ENCODE results near the gene DGKQ.

DGKQ gene

GRCh38 chr4:996030-996996 is 22.9 kb upstream of the DGKQ start:
- H3K4me1 ChIP-seq (ENCODE audit: control insufficient read depth, insufficient read depth, low read length): no peaks in the 10 kb centered on the region

GRCh38 chr4:995311-996026 is 22.1 kb upstream of the DGKQ start:
- Histone ChIP-seq H3K27ac (ENCODE audit: low read depth, low read length) (no peak overlapping the region), H3K4me1 (ENCODE audit: control insufficient read depth, insufficient read depth, low read length) (no peaks in the 10 kb centered on the region), H3K4me3 (ENCODE audit: low read length) (no peak overlapping the region), H3K27me3 (ENCODE audit: control insufficient read depth, insufficient read depth, low read length) (peaks cover 25% of the 10 kb centered on the region), H3K9ac (ENCODE audit: low read length) (no peak overlapping the region), H3K36me3 (ENCODE audit: control insufficient read depth, insufficient read depth, low read length) (peaks cover 2% of the 10 kb centered on the region)

More at GRCh38 chr4:996030-996996, 22.9 kb upstream of the DGKQ start:
- no peak overlapping the region for H3K9ac ChIP-seq (ENCODE audit: low read length)
- no peak overlapping the region for H3K27ac ChIP-seq (ENCODE audit: low read depth, low read length)
- no peak overlapping the region for H3K4me3 ChIP-seq (ENCODE audit: low read length)
- H3K36me3 ChIP-seq (ENCODE audit: control insufficient read depth, insufficient read depth, low read length): no peaks in the 10 kb centered on the region
- peaks cover 32% of the 10 kb centered on the region for H3K27me3 ChIP-seq (ENCODE audit: control insufficient read depth, insufficient read depth, low read length)

DNA sequence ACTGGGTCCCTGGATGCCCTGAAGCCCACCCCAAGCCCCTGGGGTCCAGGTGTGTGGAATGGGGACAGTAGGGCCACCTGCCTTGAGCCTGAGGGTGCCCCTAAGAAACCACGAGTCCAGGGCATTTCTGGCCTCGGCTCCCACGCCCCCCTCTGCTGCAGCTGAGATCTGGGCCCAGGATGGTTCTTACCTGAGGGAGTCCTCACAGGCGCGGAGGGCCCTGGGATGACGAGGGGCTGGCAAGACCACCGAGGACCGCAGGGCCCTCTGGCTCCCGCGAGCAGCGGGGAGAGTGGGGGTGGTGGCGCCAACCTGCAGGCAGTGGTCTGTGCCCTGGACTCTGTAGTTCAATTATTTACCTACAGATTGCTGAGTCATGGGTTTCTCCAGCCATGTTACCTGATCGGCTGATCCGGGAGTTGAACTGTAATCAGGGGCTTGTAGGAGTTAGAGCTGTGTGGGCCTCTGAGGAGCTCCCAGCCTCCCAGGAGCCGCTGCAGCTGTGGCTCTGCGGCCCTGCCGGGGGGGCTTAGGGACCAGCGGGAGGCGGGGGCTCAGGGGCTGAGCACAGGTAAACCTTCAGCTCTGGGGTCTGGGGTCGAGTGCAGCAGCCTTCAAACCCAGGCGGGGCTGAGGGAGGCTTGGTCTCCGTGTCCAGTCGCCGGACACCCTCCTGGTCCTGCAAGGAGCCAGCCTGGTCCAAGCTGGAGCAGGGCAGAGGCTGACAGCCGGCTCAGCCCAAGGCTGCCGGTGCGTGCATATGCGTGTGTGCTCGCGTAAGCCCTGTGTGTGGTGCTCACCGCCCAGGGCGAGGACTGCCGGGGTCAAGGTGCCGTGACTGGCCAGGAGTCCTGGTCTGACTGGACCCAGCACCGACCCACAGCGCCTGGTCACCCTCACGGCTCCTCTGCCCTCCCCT is 20.0 kb upstream of the DGKQ start, which contains the start of gene SLC26A1:
Gene SLC26A1, minus strand, starts transcription at position 294 of the 919 bp plus-strand sequence. CDS start 1,701 bp downstream, outside the sequence.
- H3K9ac ChIP-seq (ENCODE audit: low read length): no peak within 1 kb of the TSS
- H3K27ac ChIP-seq (ENCODE audit: low read depth, low read length): no peak within 1 kb of the TSS
- H3K36me3 ChIP-seq (ENCODE audit: control insufficient read depth, insufficient read depth, low read length): peaks cover 5% of the 10 kb centered on the region
- H3K4me3 ChIP-seq (ENCODE audit: low read length): peak within 1 kb of the TSS; percentile 37
- H3K4me1 ChIP-seq (ENCODE audit: control insufficient read depth, insufficient read depth, low read length): no peaks in the 10 kb centered on the region
- peaks cover 17% of the 10 kb centered on the region for H3K27me3 ChIP-seq (ENCODE audit: control insufficient read depth, insufficient read depth, low read length)

- Histone ChIP-seq H3K27ac (ENCODE audit: low read depth, low read length) (no peak overlapping the region), H3K9ac (ENCODE audit: low read length) (no peak overlapping the region)
Observed at GRCh38 chr4:992297-993110, 19.1 kb upstream of the DGKQ start.

DNA sequence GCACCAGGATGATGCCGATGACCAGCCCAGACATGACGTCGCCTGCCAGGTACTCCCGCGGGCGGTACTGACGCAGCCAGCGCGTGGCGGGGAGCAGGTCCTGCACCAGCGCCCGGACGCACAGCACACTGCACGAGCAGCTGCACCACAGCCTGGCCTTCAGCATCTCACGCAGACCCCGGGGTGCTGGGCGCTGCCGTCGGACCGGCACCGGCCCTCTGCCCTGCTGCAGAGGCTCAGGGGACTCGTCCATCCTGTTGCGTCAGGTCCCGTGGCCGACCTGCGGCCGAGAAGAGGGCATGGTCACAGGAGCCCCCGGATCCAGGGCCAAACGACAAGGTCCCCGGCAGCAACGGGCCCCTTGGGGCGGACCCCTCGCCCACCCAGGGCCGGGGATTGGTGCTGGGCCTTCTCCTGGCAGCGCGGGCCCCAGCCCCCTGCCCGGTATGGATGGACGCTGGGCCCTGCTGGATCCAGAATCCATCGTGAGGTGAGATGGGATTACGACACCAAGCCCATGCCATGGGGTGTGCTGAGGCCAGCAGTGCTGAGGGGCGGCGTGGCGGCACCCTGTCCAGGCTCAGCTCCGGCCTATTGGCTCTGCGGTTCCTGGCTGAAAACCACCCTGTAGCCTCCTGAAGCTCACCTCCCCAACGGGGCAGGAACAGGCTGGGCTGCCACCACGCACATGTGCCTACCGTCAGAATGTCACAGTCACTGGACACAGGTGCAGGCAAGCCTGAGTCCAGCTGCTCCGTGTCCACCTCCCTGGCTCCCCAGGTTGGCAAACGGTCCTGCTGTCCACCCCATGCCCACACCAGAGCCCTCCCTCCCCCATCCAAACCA is 18.3 kb upstream of the DGKQ start:
- H3K4me3 ChIP-seq (ENCODE audit: low read length): no peak overlapping the region
- peaks cover 4% of the 10 kb centered on the region for H3K4me1 ChIP-seq (ENCODE audit: control insufficient read depth, insufficient read depth, low read length)
- H3K27ac ChIP-seq (ENCODE audit: low read depth, low read length): no peak overlapping the region
- peaks cover 6% of the 10 kb centered on the region for H3K27me3 ChIP-seq (ENCODE audit: control insufficient read depth, insufficient read depth, low read length)
- peaks cover 5% of the 10 kb centered on the region for H3K36me3 ChIP-seq (ENCODE audit: control insufficient read depth, insufficient read depth, low read length)
- H3K9ac ChIP-seq (ENCODE audit: low read length): no peak overlapping the region

More at GRCh38 chr4:992297-993110, 19.1 kb upstream of the DGKQ start:
- Histone ChIP-seq H3K36me3 (ENCODE audit: control insufficient read depth, insufficient read depth, low read length) (peaks cover 5% of the 10 kb centered on the region), H3K4me1 (ENCODE audit: control insufficient read depth, insufficient read depth, low read length) (peaks cover 2% of the 10 kb centered on the region), H3K4me3 (ENCODE audit: low read length) (peak overlapping the region; percentile 37), H3K27me3 (ENCODE audit: control insufficient read depth, insufficient read depth, low read length) (peaks cover 9% of the 10 kb centered on the region)

GRCh38 chr4:990746-991367 is 17.5 kb upstream of the DGKQ start:
- Histone ChIP-seq H3K9ac (ENCODE audit: low read length) (no peak overlapping the region), H3K27ac (ENCODE audit: low read depth, low read length) (no peak overlapping the region), H3K4me3 (ENCODE audit: low read length) (no peak overlapping the region), H3K27me3 (ENCODE audit: control insufficient read depth, insufficient read depth, low read length) (no peaks in the 10 kb centered on the region), H3K36me3 (ENCODE audit: control insufficient read depth, insufficient read depth, low read length) (peaks cover 5% of the 10 kb centered on the region), H3K4me1 (ENCODE audit: control insufficient read depth, insufficient read depth, low read length) (peaks cover 9% of the 10 kb centered on the region)

DNA sequence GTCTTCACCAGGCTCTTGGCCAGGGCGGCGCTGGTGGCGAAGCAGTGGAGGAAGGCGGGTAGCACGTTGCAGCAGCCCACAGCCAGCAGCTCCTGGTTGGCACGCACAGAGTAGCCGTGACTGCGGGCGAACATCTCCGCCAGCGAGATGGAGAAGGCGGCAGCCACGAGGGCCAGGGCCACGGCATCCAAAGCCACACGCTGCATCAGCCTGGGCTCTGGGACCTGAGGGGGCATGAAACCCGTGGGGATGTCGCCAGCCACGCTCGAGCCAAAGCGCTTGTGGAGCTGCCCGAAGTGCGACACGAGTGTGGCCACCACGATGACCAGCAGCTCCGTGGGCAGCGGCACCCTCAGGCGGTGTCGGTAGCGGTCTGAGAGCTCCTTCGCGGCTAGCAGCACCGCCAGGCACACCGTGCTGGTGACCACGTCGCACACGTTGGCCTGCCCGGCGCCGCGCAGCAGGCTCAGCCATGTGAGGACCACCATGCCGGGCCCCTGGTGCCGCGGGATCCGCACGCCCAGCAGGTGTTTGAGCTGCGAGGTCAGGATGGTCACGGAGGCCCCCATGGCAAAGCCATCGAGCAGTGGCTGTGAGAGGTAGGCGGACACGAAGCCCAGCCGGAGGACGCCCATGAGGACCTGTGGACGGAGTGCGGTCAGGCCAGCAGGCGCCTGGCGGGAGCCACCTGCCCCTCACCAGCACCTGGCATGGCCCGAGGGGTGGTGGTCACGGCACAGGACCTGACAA is 16.5 kb upstream of the DGKQ start:
- Histone ChIP-seq H3K9ac (ENCODE audit: low read length) (no peak overlapping the region), H3K4me1 (ENCODE audit: control insufficient read depth, insufficient read depth, low read length) (peaks cover 12% of the 10 kb centered on the region), H3K4me3 (ENCODE audit: low read length) (no peak overlapping the region), H3K36me3 (ENCODE audit: control insufficient read depth, insufficient read depth, low read length) (peaks cover 5% of the 10 kb centered on the region), H3K27ac (ENCODE audit: low read depth, low read length) (no peak overlapping the region), H3K27me3 (ENCODE audit: control insufficient read depth, insufficient read depth, low read length) (no peaks in the 10 kb centered on the region)

DNA sequence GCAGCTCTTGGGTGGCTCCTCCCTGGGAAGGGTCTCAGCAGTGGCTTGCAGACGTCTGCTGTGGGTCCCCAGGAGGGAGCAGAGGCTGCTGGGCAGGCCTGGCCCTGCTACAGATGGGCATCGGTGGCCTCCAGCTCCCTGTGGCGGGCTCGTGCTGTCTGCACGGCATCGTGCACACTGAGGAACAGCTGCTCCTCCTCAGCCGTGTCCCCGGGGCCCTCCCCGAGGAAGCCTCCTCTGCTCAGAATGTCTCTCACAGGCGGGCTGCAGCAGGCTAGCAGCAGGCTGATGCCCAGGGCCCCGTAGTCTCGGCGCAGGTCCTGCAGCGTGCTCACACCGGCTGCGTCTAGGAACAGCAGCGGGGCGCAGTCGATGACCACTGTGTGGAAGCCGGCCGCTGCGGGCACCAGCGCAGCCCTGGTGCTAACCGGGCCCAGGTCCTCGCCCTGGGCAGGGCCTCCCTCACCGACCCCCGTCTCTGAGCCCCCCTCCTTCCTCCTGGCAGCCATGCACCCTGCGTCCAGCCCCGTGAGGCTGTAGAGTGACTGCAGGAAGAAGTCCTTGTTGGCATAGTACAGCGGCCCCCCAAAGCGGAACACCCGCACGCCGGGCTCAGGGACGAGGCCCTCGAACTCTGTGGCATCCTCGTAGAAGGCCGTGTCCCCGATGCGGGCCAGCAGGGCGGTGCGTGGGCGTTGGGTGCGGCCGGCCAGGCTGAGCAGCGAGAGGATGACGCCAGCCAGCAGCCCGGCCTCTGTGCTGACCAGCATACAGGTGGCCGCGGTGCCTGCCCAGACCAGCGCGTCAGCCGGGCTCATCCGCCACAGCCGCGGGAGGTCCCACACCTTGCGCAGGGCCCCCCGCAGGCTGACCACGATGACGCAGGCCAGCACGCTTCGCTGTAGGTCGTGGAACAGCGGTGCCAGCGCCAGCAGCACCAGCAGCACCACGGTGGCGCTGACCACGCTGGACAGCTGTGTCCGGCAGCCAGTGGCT is 15.7 kb upstream of the DGKQ start:
- Histone ChIP-seq H3K27ac (ENCODE audit: low read depth, low read length) (no peak overlapping the region), H3K9ac (ENCODE audit: low read length) (no peak overlapping the region), H3K36me3 (ENCODE audit: control insufficient read depth, insufficient read depth, low read length) (peaks cover 5% of the 10 kb centered on the region), H3K27me3 (ENCODE audit: control insufficient read depth, insufficient read depth, low read length) (no peaks in the 10 kb centered on the region), H3K4me3 (ENCODE audit: low read length) (no peak overlapping the region), H3K4me1 (ENCODE audit: control insufficient read depth, insufficient read depth, low read length) (peaks cover 13% of the 10 kb centered on the region)
